GM20000 (cell line): ENCODE measurements around the gene PAPOLG.

Experiments used
- DNase-seq: peaks from one replicate; pipeline ENCODE4 v3.0.0; 2012; ENCODE audit warnings: low spot score
- CTCF ChIP-seq: IDR thresholded peaks from 2 replicates; pipeline ENCODE4 v1.5.1; 2012; ENCODE audit warnings: mild to moderate bottlenecking, control low read depth; ENCODE audit errors: extremely low read depth, missing control alignments

The PAPOLG gene

GRCh38 chr2:60756097-60757087 is at the start of gene PAPOLG:
TSS of gene PAPOLG (plus strand) at chr2:60756268. CDS start at chr2:60756479, 211 bp downstream.
- TF ChIP-seq CTCF: no peak
- DNase-seq: peak; percentile 95

GRCh38 chr2:60707750-60708371 is 48.2 kb upstream of the PAPOLG start:
- TF ChIP-seq CTCF: peak; percentile 46
- DNase-seq: peak; percentile 56

DNA sequence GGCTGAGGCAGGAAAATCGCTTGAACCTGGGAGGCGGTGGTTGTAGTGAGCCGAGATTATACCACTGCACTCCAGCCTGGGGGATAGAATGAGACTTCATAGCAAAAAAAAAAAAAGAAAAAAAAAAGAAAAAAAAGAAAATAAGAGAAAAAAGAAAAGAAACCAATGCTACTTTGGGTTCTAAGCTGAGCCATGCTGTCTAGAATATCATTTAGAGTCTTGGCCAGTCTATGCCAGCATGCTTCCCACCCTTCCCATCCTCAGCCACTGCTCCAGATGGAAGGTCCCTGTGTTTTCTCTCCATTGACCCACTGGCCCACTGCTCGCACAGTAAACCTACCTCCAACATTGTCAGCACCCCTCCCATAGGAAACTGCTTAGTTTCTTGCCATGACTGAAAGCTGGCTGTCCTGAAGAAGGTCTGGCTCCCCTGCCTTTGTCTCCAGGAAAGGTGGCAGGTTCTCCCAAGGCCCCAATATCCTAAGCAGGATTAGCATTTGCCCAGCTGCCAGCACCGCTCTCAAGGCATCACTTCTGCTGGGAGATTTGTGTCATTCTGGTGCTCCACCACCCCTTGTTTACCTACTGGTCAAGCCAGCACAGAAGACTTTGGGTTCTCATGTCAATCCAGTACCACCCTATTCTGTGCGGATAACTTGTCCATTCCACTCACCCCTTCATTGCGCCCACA is 47.3 kb upstream of the PAPOLG start:
- DNase-seq: no peak
- no peak for TF ChIP-seq CTCF

GRCh38 chr2:60710707-60711106 is 45.4 kb upstream of the PAPOLG start:
- DNase-seq: no peak
- TF ChIP-seq CTCF: no peak

DNA sequence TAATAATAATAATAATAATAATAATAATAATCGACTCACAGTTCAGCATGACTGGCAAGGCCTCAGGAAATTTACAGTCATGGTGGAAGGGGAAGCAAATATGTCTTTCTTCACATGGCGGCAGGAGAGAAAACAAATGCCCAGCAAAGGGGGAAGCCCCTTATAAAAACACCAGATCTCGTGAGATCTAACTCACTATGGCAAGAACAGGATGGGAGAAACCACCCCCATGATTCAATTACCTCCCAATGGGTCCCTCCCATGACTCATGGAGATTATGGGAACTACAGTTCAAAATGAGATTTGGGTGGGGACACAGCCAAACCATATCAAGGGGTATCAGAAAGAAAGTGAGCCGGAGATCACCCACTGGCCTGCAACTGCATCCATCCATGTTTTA is 40.5 kb upstream of the PAPOLG start:
- TF ChIP-seq CTCF: no peak
- DNase-seq: no peak

DNA sequence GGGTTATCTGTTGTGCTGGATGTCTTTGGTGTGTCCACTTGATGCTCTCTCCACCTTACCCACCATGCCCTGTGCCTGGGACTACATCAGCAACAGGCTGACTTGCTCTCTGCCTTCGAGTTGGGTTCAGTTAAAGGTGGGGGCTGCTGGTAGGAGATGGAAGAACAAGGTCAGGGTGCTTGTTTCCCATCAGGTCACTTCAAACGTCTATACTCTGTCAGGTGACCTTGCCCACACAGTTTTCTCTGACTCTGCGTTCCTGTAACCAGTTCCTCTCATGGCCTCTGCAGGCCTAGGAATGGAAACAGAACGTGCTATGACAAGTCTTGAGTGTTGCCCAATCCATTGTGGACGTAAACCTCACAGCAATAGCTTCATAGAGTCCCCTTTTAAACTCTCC is 38.4 kb upstream of the PAPOLG start:
- TF ChIP-seq CTCF: no peak
- DNase-seq: no peak
